ENCODE measurements around the gene RGS7. TPM values are rescaled to one million over a fixed set of nuclear protein-coding genes. Genes with fewer than 3 reads are reported as not detected.

RGS7 gene
- total RNA-seq, 4 donors from 2014 or later = not detected

- Histone ChIP-seq H3K27ac (no peak overlapping the region), H3K4me1 (no peaks in the 10 kb centered on the region), H3K9me3 (no peaks in the 10 kb centered on the region), H3K36me3 (no peaks in the 10 kb centered on the region), H3K4me3 (no peak overlapping the region), H3K27me3 (no peaks in the 10 kb centered on the region)
- no peak for ATAC-seq
- in situ Hi-C loops (cut with MboI; ENCODE audit: low sequenced_read_pairs in 4 of 4) (no loop called here), intact Hi-C loops (cut with DNase I; ENCODE audit: low total_unique reads) (no loop called here)
- no peak for DNase-seq
- TF ChIP-seq POLR2A (IDR thresholded peaks at IDR 0.05) = no peak
- TF ChIP-seq CTCF (IDR thresholded peaks at IDR 0.05 in 4 of 5, conservative IDR thresholded peaks at IDR 0.05 in 1 of 5) = no peak
Measured at GRCh38 chr1:240991230-240991629, 365.8 kb downstream of the RGS7 start.

- TF ChIP-seq POLR2A (IDR thresholded peaks at IDR 0.05) (no peak), CTCF (IDR thresholded peaks at IDR 0.05 in 4 of 5, conservative IDR thresholded peaks at IDR 0.05 in 1 of 5) (no peak)
- H3K4me1 ChIP-seq = no peaks in the 10 kb centered on the region
- H3K9me3 ChIP-seq = no peaks in the 10 kb centered on the region
- in situ Hi-C loops (cut with MboI; ENCODE audit: low sequenced_read_pairs in 4 of 4) (no loop called here), intact Hi-C loops (cut with DNase I; ENCODE audit: low total_unique reads) (no loop called here)
- ATAC-seq = no peak
- no peaks in the 10 kb centered on the region for H3K27me3 ChIP-seq
- no peak for DNase-seq
- no peaks in the 10 kb centered on the region for H3K36me3 ChIP-seq
- no peak overlapping the region for H3K4me3 ChIP-seq
- no peak overlapping the region for H3K27ac ChIP-seq
Measured at GRCh38 chr1:240987928-240988327, 369.1 kb downstream of the RGS7 start.

- Histone ChIP-seq H3K27ac (no peak overlapping the region), H3K9me3 (no peaks in the 10 kb centered on the region), H3K4me1 (no peaks in the 10 kb centered on the region), H3K4me3 (no peak overlapping the region), H3K27me3 (no peaks in the 10 kb centered on the region), H3K36me3 (no peaks in the 10 kb centered on the region)
- no peak for TF ChIP-seq CTCF (IDR thresholded peaks at IDR 0.05 in 4 of 5, conservative IDR thresholded peaks at IDR 0.05 in 1 of 5)
- TF ChIP-seq POLR2A (IDR thresholded peaks at IDR 0.05) = no peak
- DNase-seq = no peak
- in situ Hi-C loops (cut with MboI; ENCODE audit: low sequenced_read_pairs in 4 of 4) = no loop called here
- no peak for ATAC-seq
- intact Hi-C loops (cut with DNase I; ENCODE audit: low total_unique reads) = no loop called here
Measured at GRCh38 chr1:240985081-240985480, 371.9 kb downstream of the RGS7 start.

- ATAC-seq (no peak), DNase-seq (no peak)
- no peaks in the 10 kb centered on the region for H3K9me3 ChIP-seq
- intact Hi-C loops (cut with DNase I; ENCODE audit: low total_unique reads) (no loop called here), in situ Hi-C loops (cut with MboI; ENCODE audit: low sequenced_read_pairs in 4 of 4) (no loop called here)
- no peaks in the 10 kb centered on the region for H3K27me3 ChIP-seq
- TF ChIP-seq POLR2A (IDR thresholded peaks at IDR 0.05) (no peak), CTCF (IDR thresholded peaks at IDR 0.05 in 4 of 5, conservative IDR thresholded peaks at IDR 0.05 in 1 of 5) (no peak)
- no peak overlapping the region for H3K4me3 ChIP-seq
- H3K36me3 ChIP-seq = no peaks in the 10 kb centered on the region
- H3K4me1 ChIP-seq = no peaks in the 10 kb centered on the region
- H3K27ac ChIP-seq = no peak overlapping the region
Measured at GRCh38 chr1:240980342-240980741, 376.7 kb downstream of the RGS7 start.

- Histone ChIP-seq H3K4me3 (no peak overlapping the region), H3K4me1 (no peaks in the 10 kb centered on the region), H3K27ac (no peak overlapping the region), H3K9me3 (no peaks in the 10 kb centered on the region), H3K36me3 (no peaks in the 10 kb centered on the region), H3K27me3 (no peaks in the 10 kb centered on the region)
- intact Hi-C loops (cut with DNase I; ENCODE audit: low total_unique reads) (no loop called here), in situ Hi-C loops (cut with MboI; ENCODE audit: low sequenced_read_pairs in 4 of 4) (no loop called here)
- TF ChIP-seq POLR2A (IDR thresholded peaks at IDR 0.05) (no peak), CTCF (IDR thresholded peaks at IDR 0.05 in 4 of 5, conservative IDR thresholded peaks at IDR 0.05 in 1 of 5) (no peak)
- ATAC-seq = no peak
- DNase-seq = no peak
Measured at GRCh38 chr1:240976685-240977084, 380.3 kb downstream of the RGS7 start.
